Common myeloid progenitor, CD34-positive (primary cell): ENCODE data around the gene PFKM.

Source experiments
- CTCF ChIA-PET: fragments of 350-600 bp; sonication (Branson Sonifier 250); formaldehyde crosslinking; loops from one replicate; lab custom pipeline; 2021; ENCODE audit warnings: antibody characterized with exemption; lab: Charles Lee
- POLR2A ChIA-PET: fragments of 350-600 bp; sonication (Branson Sonifier 250); formaldehyde crosslinking; loops from one replicate; lab custom pipeline; 2021; ENCODE audit warnings: antibody characterized with exemption; lab: Charles Lee
- DNase-seq, 3 donors: peaks; one replicate each; pipeline versions ENCODE4 v3.0.0 to v3.0.0-alpha.2; 2013
- H3K27ac ChIP-seq, 2 experiments: 1 replicate in 1 of 2; 2 replicates in 1 of 2; pipeline ENCODE4 v1.7.0; 2013; ENCODE audit warnings: inconsistent platforms in 2 of 2, low read length in 2 of 2, mild to moderate bottlenecking in 2 of 2, low read depth in 1 of 2, moderate library complexity in 1 of 2; ENCODE audit not compliant: severe bottlenecking in 2 of 2, insufficient read depth in 1 of 2, poor library complexity in 1 of 2
- H3K27me3 ChIP-seq, 5 experiments: replicated peaks in 2 of 5; 1 replicate in 3 of 5; 2 replicates in 2 of 5; pipeline versions ENCODE4 v1.6.1 to v1.7.0; 2013; ENCODE audit warnings: low read length in 4 of 5, mild to moderate bottlenecking in 2 of 5, moderate library complexity in 2 of 5, inconsistent platforms in 1 of 5; ENCODE audit not compliant: insufficient read depth in 5 of 5, control insufficient read depth in 4 of 5
- H3K36me3 ChIP-seq, 4 experiments: 1 replicate in 2 of 4; 2 replicates in 2 of 4; pipeline versions ENCODE4 v1.6.1 to v1.7.0; 2013; ENCODE audit warnings: low read length in 3 of 4, control low read depth in 1 of 4, mild to moderate bottlenecking in 1 of 4; ENCODE audit not compliant: control insufficient read depth in 4 of 4, insufficient read depth in 4 of 4
- H3K4me1 ChIP-seq, 4 experiments: 1 replicate in 3 of 4; 2 replicates in 1 of 4; pipeline versions ENCODE4 v1.6.1 to v1.7.1; 2013; ENCODE audit warnings: low read length in 3 of 4, mild to moderate bottlenecking in 3 of 4, control low read depth in 1 of 4, inconsistent platforms in 1 of 4, moderate library complexity in 1 of 4; ENCODE audit not compliant: control insufficient read depth in 4 of 4, insufficient read depth in 4 of 4; ENCODE audit errors: control extremely low read depth in 1 of 4
- H3K4me3 ChIP-seq, 7 experiments: 1 replicate in 4 of 7; 2 replicates in 3 of 7; pipeline versions ENCODE4 v1.5.1 to v1.7.0; 2013; ENCODE audit warnings: mild to moderate bottlenecking in 7 of 7, low read length in 6 of 7, moderate library complexity in 6 of 7, inconsistent platforms in 2 of 7, low read depth in 2 of 7, control low read depth in 1 of 7; ENCODE audit not compliant: insufficient read depth in 4 of 7, control insufficient read depth in 1 of 7; ENCODE audit errors: extremely low read depth in 1 of 7
- H3K9me3 ChIP-seq, 5 experiments: 1 replicate in 4 of 5; 2 replicates in 1 of 5; pipeline versions ENCODE4 v1.6.1 to v1.7.1; 2013; ENCODE audit warnings: low read length in 4 of 5, mild to moderate bottlenecking in 2 of 5, inconsistent platforms in 1 of 5, low read depth in 1 of 5, moderate library complexity in 1 of 5; ENCODE audit not compliant: control insufficient read depth in 4 of 5, insufficient read depth in 2 of 5; ENCODE audit errors: control extremely low read depth in 1 of 5
- WGBS: methylation state at CpG from one replicate; pipeline ENCODE4 v1.1.5; 2013; ENCODE audit not compliant: insufficient coverage; 5-methylcytosine and 5-hydroxymethylcytosine counted together

The PFKM gene

DNA sequence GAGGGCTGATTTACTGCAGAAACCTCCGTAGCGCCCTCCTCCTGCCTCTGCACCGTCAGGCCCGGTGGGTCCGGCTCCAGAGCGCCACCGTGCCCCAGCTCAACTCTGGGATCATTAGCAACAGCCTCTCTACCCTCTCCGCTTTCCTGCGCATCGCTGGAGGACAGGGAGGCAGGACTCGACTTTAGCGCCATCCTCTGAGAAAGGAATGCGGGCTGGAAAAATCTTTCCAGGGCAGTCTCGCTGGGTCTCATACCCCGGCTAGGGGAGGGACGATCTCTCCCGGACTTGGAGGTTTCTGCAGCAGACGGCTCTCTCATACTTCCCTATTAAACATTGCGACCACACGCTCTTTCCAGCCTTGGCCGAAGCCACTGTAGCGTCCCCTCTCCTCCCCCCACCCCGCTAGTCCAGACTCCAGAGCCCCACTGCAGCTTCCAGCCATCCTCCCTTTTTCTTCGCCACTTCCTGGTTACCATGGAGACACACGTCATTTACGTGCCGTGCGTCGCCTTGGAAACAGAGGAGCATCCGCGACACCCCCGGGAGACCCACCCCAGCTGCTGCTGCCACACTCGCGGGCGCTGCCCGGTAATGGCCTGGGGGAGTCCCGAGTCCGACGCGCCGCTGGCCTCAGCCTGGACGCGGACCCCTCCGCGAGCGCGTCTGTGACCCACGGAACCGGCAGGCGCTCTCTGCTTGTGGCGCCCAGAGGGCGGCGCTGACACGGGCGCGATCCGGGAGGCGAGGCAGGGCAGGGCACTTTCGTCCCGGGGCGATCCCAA, 64.1 kb downstream of the PFKM start, which contains the start of gene CCDC184:
Gene CCDC184, plus strand, starts transcription at position 554 of the 785 bp plus-strand sequence. CDS start 479 bp downstream, outside the sequence.
- H3K4me1 ChIP-seq, result peaks cover 7 to 29% (median 21%) of the 10 kb centered on the region in 4 experiments
- peak within 1 kb of the TSS; percentile 62 to 93 (median 73) for H3K4me3 ChIP-seq
- 0% methylated on average over 53 of the region's 61 CpGs for WGBS
- POLR2A ChIA-PET, result interaction anchor here (0.5 to 1.2 kb wide), 3 partner anchors 12 to 175 kb away, joined by 3 to 6 read pairs (median 4); no protein-coding TSS in a partner anchor
- H3K9me3 ChIP-seq, result no peaks in the 10 kb centered on the region
- no peak within 1 kb of the TSS for H3K27ac ChIP-seq
- peak; percentile 63 to 85 (median 78) for DNase-seq
- H3K36me3 ChIP-seq, result no peaks in the 10 kb centered on the region
- CTCF ChIA-PET, result interaction anchor here (0.8 to 1.4 kb wide), 8 partner anchors 10 to 436 kb away, joined by 3 to 7 read pairs (median 4); no protein-coding TSS in a partner anchor
- peaks cover 14 to 55% (median 37%) of the 10 kb centered on the region in 5 experiments for H3K27me3 ChIP-seq

GRCh38 chr12:48183876-48184548, 64.8 kb downstream of the PFKM start:
- no peaks in the 10 kb centered on the region for H3K9me3 ChIP-seq
- ChIA-PET CTCF (interaction anchor here (0.9 to 1.5 kb wide), 6 partner anchors 10 to 99 kb away, joined by 3 to 7 read pairs (median 4); no protein-coding TSS in a partner anchor), POLR2A (interaction anchor here (0.6 to 1.1 kb wide), 2 partner anchors 15 to 175 kb away, joined by 3 to 5 read pairs; no protein-coding TSS in a partner anchor)
- peak in 1 of 3 donors; percentile 46 for DNase-seq
- WGBS, result 5% methylated on average over 47 of the region's 61 CpGs
- peaks cover 7 to 29% (median 21%) of the 10 kb centered on the region in 4 experiments for H3K4me1 ChIP-seq
- no peaks in the 10 kb centered on the region for H3K36me3 ChIP-seq
- peak overlapping the region; percentile 62 to 93 (median 73) for H3K4me3 ChIP-seq
- no peak overlapping the region for H3K27ac ChIP-seq
- H3K27me3 ChIP-seq, result peaks cover 14 to 55% (median 37%) of the 10 kb centered on the region in 5 experiments

GRCh38 chr12:48184549-48184922, 65.4 kb downstream of the PFKM start:
- H3K4me3 ChIP-seq, result peak overlapping the region in 4 of 7 experiments; percentile 3 to 93 (median 82)
- peaks cover 14 to 55% (median 37%) of the 10 kb centered on the region in 5 experiments for H3K27me3 ChIP-seq
- POLR2A ChIA-PET, result interaction anchor here (1.1 kb wide), 1 partner anchor 15 kb away, joined by 5 read pairs; no protein-coding TSS in a partner anchor
- H3K4me1 ChIP-seq, result peaks cover 7 to 29% (median 21%) of the 10 kb centered on the region in 4 experiments
- no peak overlapping the region for H3K27ac ChIP-seq
- DNase-seq, result no peak
- 11% methylated on average over 17 of the region's 20 CpGs for WGBS
- no peaks in the 10 kb centered on the region for H3K9me3 ChIP-seq
- no peaks in the 10 kb centered on the region for H3K36me3 ChIP-seq
- CTCF ChIA-PET, result interaction anchor here (0.9 to 1.5 kb wide), 5 partner anchors 9 to 100 kb away, joined by 3 to 4 read pairs (median 4); no protein-coding TSS in a partner anchor

GRCh38 chr12:48185181-48185919, 66.2 kb downstream of the PFKM start:
- DNase-seq, result no peak
- H3K27me3 ChIP-seq, result peaks cover 14 to 52% (median 34%) of the 10 kb centered on the region in 5 experiments
- ChIA-PET POLR2A (interaction anchor here (1.1 kb wide), 1 partner anchor 14 kb away, joined by 5 read pairs; no protein-coding TSS in a partner anchor), CTCF (interaction anchor here (0.9 to 4.6 kb wide), 6 partner anchors 8 to 101 kb away, joined by 3 to 37 read pairs (median 4); no protein-coding TSS in a partner anchor)
- H3K4me3 ChIP-seq, result no peak overlapping the region
- H3K9me3 ChIP-seq, result no peaks in the 10 kb centered on the region
- no peaks in the 10 kb centered on the region for H3K36me3 ChIP-seq
- H3K4me1 ChIP-seq, result peaks cover 7 to 29% (median 21%) of the 10 kb centered on the region in 4 experiments
- no peak overlapping the region for H3K27ac ChIP-seq
- 97% methylated on average over 7 of the region's 10 CpGs for WGBS

GRCh38 chr12:48187916-48188695, 68.9 kb downstream of the PFKM start:
- POLR2A ChIA-PET, result no interaction called here
- Histone ChIP-seq H3K4me1 (peaks cover 0 to 20% (median 13%) of the 10 kb centered on the region in 4 experiments), H3K9me3 (no peaks in the 10 kb centered on the region), H3K27ac (no peak overlapping the region), H3K4me3 (no peak overlapping the region), H3K36me3 (no peaks in the 10 kb centered on the region), H3K27me3 (peaks cover 0 to 31% (median 27%) of the 10 kb centered on the region in 5 experiments)
- CTCF ChIA-PET, result interaction anchor here (1.2 to 4.6 kb wide), 10 partner anchors 9 to 241 kb away, joined by 3 to 37 read pairs (median 4); partner anchors contain the start of gene ASB8
- WGBS, result 94% methylated on average over 9 of the region's 10 CpGs
- DNase-seq, result no peak
